ENCODE measurements around the gene ARHGAP32.

ARHGAP32 gene

DNA sequence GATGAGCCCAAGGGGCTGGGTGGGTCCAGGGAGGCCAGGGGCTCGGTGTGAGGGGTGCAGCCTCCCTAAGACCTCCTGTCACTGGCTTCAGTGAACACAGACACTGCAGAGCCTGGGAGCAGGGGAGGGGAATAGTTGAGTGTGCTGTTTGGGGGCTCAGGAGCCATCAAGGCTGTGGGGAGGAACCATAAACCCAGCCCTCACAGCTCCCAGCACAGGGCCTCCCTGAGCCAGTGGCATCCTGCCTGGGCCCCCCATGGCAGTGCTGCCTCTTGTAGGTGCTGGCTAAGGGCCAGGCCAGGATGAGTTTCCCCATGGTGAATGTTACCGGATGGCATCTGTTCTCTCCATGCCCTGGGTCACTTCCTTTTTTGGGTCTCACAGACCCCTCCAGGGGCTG is 275.4 kb downstream of the ARHGAP32 start:
- Histone ChIP-seq H3K9ac (no peak overlapping the region), H3K4me3 (IDR thresholded peaks at IDR 0.05; ENCODE audit: insufficient read depth, low read depth, low read length) (no peak overlapping the region), H3K36me3 (ENCODE audit: insufficient read depth) (no peaks in the 10 kb centered on the region), H3K4me1 (ENCODE audit: low read depth, poor library complexity, severe bottlenecking) (peaks cover 3% of the 10 kb centered on the region), H3K4me2 (no peak overlapping the region), H3K27ac (no peak overlapping the region), H2AFZ (ENCODE audit: low read depth) (no peak overlapping the region), H3K27me3 (ENCODE audit: insufficient read depth, low read depth) (no peaks in the 10 kb centered on the region), H4K20me1 (ENCODE audit: insufficient read depth) (no peaks in the 10 kb centered on the region), H3K79me2 (ENCODE audit: insufficient read depth, low read depth) (no peaks in the 10 kb centered on the region)
- TF ChIP-seq, protein P1, sequence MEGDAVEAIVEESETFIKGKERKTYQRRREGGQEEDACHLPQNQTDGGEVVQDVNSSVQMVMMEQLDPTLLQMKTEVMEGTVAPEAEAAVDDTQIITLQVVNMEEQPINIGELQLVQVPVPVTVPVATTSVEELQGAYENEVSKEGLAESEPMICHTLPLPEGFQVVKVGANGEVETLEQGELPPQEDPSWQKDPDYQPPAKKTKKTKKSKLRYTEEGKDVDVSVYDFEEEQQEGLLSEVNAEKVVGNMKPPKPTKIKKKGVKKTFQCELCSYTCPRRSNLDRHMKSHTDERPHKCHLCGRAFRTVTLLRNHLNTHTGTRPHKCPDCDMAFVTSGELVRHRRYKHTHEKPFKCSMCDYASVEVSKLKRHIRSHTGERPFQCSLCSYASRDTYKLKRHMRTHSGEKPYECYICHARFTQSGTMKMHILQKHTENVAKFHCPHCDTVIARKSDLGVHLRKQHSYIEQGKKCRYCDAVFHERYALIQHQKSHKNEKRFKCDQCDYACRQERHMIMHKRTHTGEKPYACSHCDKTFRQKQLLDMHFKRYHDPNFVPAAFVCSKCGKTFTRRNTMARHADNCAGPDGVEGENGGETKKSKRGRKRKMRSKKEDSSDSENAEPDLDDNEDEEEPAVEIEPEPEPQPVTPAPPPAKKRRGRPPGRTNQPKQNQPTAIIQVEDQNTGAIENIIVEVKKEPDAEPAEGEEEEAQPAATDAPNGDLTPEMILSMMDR (conservative IDR thresholded peaks at IDR 0.05; ENCODE audit: low read depth, low read length) = no peak

DNA sequence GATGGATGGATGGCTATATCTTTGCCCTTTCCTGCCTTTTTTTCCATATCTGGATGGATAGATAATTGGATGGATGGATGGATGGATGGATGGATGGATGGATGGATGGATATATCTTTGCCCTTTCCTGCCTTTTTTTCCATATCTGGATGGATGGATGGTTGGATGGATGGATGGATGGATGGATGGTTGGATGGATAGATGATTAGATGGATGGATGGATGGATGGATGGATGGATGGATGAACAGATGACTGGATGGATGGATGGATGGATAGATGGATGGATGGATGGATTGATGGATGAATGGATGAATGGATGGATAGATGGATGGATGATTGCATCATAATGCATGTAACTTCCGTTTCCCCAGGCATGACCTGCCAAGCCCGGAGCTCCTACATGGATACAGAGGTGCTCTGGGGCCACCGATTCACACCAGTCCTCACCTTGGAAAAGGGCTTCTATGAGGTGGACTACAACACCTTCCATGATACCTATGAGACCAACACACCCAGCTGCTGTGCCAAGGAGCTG is 276.0 kb downstream of the ARHGAP32 start:
- no peak overlapping the region for H3K4me3 ChIP-seq (IDR thresholded peaks at IDR 0.05; ENCODE audit: insufficient read depth, low read depth, low read length)
- no peaks in the 10 kb centered on the region for H4K20me1 ChIP-seq (ENCODE audit: insufficient read depth)
- H3K4me1 ChIP-seq (ENCODE audit: low read depth, poor library complexity, severe bottlenecking) = peaks cover 3% of the 10 kb centered on the region
- no peak overlapping the region for H2AFZ ChIP-seq (ENCODE audit: low read depth)
- TF ChIP-seq, protein P1 (conservative IDR thresholded peaks at IDR 0.05; ENCODE audit: low read depth, low read length) = no peak
- H3K36me3 ChIP-seq (ENCODE audit: insufficient read depth) = no peaks in the 10 kb centered on the region
- no peaks in the 10 kb centered on the region for H3K79me2 ChIP-seq (ENCODE audit: insufficient read depth, low read depth)
- H3K27me3 ChIP-seq (ENCODE audit: insufficient read depth, low read depth) = no peaks in the 10 kb centered on the region
- no peak overlapping the region for H3K4me2 ChIP-seq
- no peak overlapping the region for H3K27ac ChIP-seq
- H3K9ac ChIP-seq = no peak overlapping the region

DNA sequence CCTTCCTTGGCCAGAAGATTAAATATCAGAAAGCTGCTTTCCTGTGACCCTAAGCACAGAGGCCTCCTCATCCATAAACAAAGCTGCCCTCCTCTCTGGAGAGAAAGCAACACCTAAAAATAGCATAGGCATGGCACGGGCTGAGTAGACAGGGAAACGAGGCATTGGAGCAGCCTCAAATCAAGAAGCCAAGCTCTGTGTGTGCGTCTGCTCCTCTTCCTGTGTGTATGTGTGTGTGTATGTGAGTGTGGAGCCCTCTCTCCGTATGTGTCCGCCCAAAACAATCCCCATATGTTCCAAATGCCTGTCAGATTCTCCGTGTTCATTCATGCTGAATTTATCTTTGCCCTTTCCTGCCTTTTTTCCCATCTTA is 277.0 kb downstream of the ARHGAP32 start:
- Histone ChIP-seq H3K27ac (no peak overlapping the region), H3K9ac (no peak overlapping the region), H3K27me3 (ENCODE audit: insufficient read depth, low read depth) (no peaks in the 10 kb centered on the region), H3K36me3 (ENCODE audit: insufficient read depth) (no peaks in the 10 kb centered on the region), H2AFZ (ENCODE audit: low read depth) (no peak overlapping the region), H3K79me2 (ENCODE audit: insufficient read depth, low read depth) (no peaks in the 10 kb centered on the region), H3K4me2 (no peak overlapping the region), H3K4me1 (ENCODE audit: low read depth, poor library complexity, severe bottlenecking) (peaks cover 3% of the 10 kb centered on the region), H4K20me1 (ENCODE audit: insufficient read depth) (no peaks in the 10 kb centered on the region), H3K4me3 (IDR thresholded peaks at IDR 0.05; ENCODE audit: insufficient read depth, low read depth, low read length) (no peak overlapping the region)
- TF ChIP-seq, protein P1 (conservative IDR thresholded peaks at IDR 0.05; ENCODE audit: low read depth, low read length) = no peak

Measured in KMS-11 (cell line).